ENCODE results near the gene HOXC5. TPM values are rescaled to one million over a fixed set of nuclear protein-coding genes. Genes with fewer than 3 reads are reported as not detected.

The HOXC5 gene
- total RNA-seq, 2 experiments from 2014 or later = not detected

DNA sequence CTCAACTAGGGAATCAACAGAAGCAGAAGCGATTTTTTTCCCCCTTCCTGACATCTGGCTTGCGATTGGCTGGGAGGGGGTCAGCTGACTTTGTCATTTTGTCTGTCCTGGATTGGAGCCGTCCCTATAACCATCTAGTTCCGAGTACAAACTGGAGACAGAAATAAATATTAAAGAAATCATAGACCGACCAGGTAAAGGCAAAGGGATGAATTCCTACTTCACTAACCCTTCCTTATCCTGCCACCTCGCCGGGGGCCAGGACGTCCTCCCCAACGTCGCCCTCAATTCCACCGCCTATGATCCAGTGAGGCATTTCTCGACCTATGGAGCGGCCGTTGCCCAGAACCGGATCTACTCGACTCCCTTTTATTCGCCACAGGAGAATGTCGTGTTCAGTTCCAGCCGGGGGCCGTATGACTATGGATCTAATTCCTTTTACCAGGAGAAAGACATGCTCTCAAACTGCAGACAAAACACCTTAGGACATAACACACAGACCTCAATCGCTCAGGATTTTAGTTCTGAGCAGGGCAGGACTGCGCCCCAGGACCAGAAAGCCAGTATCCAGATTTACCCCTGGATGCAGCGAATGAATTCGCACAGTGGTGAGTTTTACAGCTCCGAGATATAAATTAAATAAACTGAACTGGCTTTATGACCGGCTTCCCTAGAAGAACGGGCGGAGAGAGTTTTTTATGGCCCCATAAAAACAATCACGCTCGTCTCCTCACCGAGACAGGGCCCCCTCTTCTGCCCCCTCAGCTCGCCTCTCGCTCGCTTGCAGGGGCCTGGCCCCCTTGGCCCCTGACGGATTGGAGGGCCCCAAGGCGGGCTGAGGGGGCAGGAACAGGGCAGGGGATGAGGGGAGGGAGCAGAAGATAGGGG, 4.3 kb upstream of the HOXC5 start, which contains the start of gene HOXC6:
Gene HOXC6 (plus strand): TSS at position 127 of the 888 bp plus-strand sequence. CDS start 82 bp downstream, at position 209.
- Histone ChIP-seq H3K4me3 (ENCODE audit: low read depth, low read length, poor library complexity, severe bottlenecking) (peak within 1 kb of the TSS; percentile 68), H3K9me2 (ENCODE audit: insufficient read depth, low read length) (no peaks in the 10 kb centered on the region), H3K27ac (ENCODE audit: low read depth, low read length, poor library complexity, severe bottlenecking) (no peak within 1 kb of the TSS), H3K9me3 (ENCODE audit: low read length) (no peaks in the 10 kb centered on the region), H3K4me1 (ENCODE audit: insufficient read depth, low read length, poor library complexity, severe bottlenecking) (peaks cover 46% of the 10 kb centered on the region), H3K4me2 (ENCODE audit: low read length) (peak within 1 kb of the TSS; percentile 71), H2AFZ (ENCODE audit: low read length) (peak within 1 kb of the TSS; percentile 51), H4K20me1 (ENCODE audit: insufficient read depth, low read length) (no peaks in the 10 kb centered on the region), H3K79me2 (ENCODE audit: insufficient read depth, low read depth, low read length) (no peaks in the 10 kb centered on the region), H3K36me3 (ENCODE audit: insufficient read depth, low read length) (no peaks in the 10 kb centered on the region)
- TF ChIP-seq CTCF (conservative IDR thresholded peaks at IDR 0.05; ENCODE audit: low read length) (no peak), EZH2phosphoT487 (IDR thresholded peaks at IDR 0.05; ENCODE audit: borderline replicate concordance, low read depth, low read length) (no peak)
- TSS peak; percentile 91 for BruUV-seq (replicated peaks)
- CTCF ChIA-PET (ENCODE audit: unreplicated experiment) = no interaction called here
- peak; percentile 63 for DNase-seq (ENCODE audit: low spot score)
- intact Hi-C loops (cut with micrococcal nuclease; ENCODE audit: unreplicated experiment) = no loop called here
- POLR2A ChIA-PET = interaction anchor here (0.5 to 1.8 kb wide), 4 partner anchors 9 to 15 kb away, joined by 3 to 6 read pairs (median 5); no protein-coding TSS in a partner anchor

DNA sequence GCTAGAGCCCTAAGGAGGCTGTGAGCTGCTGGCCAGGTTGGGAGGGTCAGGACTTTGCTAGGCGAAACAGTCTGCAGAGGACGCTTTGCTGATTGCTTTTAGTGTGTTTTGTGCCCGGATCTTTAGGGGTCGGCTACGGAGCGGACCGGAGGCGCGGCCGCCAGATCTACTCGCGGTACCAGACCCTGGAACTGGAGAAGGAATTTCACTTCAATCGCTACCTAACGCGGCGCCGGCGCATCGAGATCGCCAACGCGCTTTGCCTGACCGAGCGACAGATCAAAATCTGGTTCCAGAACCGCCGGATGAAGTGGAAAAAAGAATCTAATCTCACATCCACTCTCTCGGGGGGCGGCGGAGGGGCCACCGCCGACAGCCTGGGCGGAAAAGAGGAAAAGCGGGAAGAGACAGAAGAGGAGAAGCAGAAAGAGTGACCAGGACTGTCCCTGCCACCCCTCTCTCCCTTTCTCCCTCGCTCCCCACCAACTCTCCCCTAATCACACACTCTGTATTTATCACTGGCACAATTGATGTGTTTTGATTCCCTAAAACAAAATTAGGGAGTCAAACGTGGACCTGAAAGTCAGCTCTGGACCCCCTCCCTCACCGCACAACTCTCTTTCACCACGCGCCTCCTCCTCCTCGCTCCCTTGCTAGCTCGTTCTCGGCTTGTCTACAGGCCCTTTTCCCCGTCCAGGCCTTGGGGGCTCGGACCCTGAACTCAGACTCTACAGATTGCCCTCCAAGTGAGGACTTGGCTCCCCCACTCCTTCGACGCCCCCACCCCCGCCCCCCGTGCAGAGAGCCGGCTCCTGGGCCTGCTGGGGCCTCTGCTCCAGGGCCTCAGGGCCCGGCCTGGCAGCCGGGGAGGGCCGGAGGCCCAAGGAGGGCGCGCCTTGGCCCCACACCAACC, 3.1 kb upstream of the HOXC5 start:
- CTCF ChIA-PET (ENCODE audit: unreplicated experiment) = interaction anchor here (0.9 kb wide), 1 partner anchor 22 kb away, joined by 4 read pairs; no protein-coding TSS in a partner anchor
- H2AFZ ChIP-seq (ENCODE audit: low read length) = no peak overlapping the region
- TF ChIP-seq CTCF (conservative IDR thresholded peaks at IDR 0.05; ENCODE audit: low read length) = no peak
- TF ChIP-seq EZH2phosphoT487 (IDR thresholded peaks at IDR 0.05; ENCODE audit: borderline replicate concordance, low read depth, low read length) = no peak
- H3K9me2 ChIP-seq (ENCODE audit: insufficient read depth, low read length) = no peaks in the 10 kb centered on the region
- H3K36me3 ChIP-seq (ENCODE audit: insufficient read depth, low read length) = no peaks in the 10 kb centered on the region
- no peaks in the 10 kb centered on the region for H3K9me3 ChIP-seq (ENCODE audit: low read length)
- H4K20me1 ChIP-seq (ENCODE audit: insufficient read depth, low read length) = no peaks in the 10 kb centered on the region
- intact Hi-C loops (cut with micrococcal nuclease; ENCODE audit: unreplicated experiment) = no loop called here
- peak overlapping the region; percentile 32 for H3K4me3 ChIP-seq (ENCODE audit: low read depth, low read length, poor library complexity, severe bottlenecking)
- POLR2A ChIA-PET = no interaction called here
- no TSS peak for BruUV-seq (replicated peaks)
- peaks cover 44% of the 10 kb centered on the region for H3K4me1 ChIP-seq (ENCODE audit: insufficient read depth, low read length, poor library complexity, severe bottlenecking)
- peak overlapping the region; percentile 17; the same call in 1 of the 2 replicates for H3K4me2 ChIP-seq (ENCODE audit: low read length)
- H3K79me2 ChIP-seq (ENCODE audit: insufficient read depth, low read depth, low read length) = no peaks in the 10 kb centered on the region
- H3K27ac ChIP-seq (ENCODE audit: low read depth, low read length, poor library complexity, severe bottlenecking) = no peak overlapping the region
- no peak for DNase-seq (ENCODE audit: low spot score)

Data from OCI-LY7 (cell line).